Brain microvascular endothelial cell (primary cell): ENCODE measurements around the gene SOX14.

Source experiments
- DNase-seq: peaks from one replicate; pipeline ENCODE4 v3.0.0-alpha.2; 2020
- H3K27ac ChIP-seq: fragments of 250-450 bp; sonication (Bioruptor Pico); 2 replicates; pipeline ENCODE4 v1.5.1; 2020; ENCODE audit warnings: mild to moderate bottlenecking, moderate library complexity
- H3K27me3 ChIP-seq: fragments of 250-450 bp; sonication (Bioruptor Pico); replicated peaks from 2 replicates; pipeline ENCODE4 v1.5.1; 2020; ENCODE audit warnings: mild to moderate bottlenecking
- H3K36me3 ChIP-seq: fragments of 250-450 bp; sonication (Bioruptor Pico); replicated peaks from 2 replicates; pipeline ENCODE4 v1.5.1; 2020; ENCODE audit warnings: mild to moderate bottlenecking
- H3K4me3 ChIP-seq: 2 replicates; pipeline ENCODE4 v1.5.1; 2011; ENCODE audit warnings: low read depth, mild to moderate bottlenecking, control low read depth, low read length, moderate library complexity
- in situ Hi-C: cut with HindIII; loops from 2 replicates; pipeline ENCODE4 v1.10.0; 2017; ENCODE audit warnings: low sequenced_read_pairs, low pct_ligation_motif_present
- TF ChIP-seq, protein P1 (sequence below): IDR thresholded peaks from 2 replicates; pipeline ENCODE4 v1.5.1; 2011; ENCODE audit warnings: low read depth, mild to moderate bottlenecking, moderate library complexity, low read length, control low read depth, inconsistent platforms; ENCODE audit errors: missing control alignments

Gene SOX14

DNA sequence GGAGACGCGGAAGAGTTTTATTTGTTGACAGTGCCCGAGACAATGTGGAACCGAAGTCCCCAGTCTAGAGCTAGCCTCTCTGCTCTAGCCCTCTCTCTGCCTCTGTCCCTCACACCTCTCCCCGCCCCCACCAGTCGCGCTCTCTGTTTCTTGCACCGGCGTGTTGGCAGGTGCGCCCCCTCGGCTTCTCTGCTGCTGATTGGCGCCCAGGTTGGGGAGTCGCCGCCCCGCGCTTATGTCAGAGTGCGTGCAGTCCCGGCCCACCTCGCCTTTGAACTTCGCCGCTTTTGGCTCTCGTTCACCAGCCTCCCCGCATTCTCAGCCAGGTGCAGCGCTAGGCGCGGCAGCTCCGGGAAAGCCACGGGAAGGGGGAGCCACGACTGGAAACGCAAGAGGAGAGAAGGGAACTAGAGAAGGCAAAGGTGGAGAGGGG, at the start of gene SOX14:
TSS of gene SOX14 (plus strand) at position 315 of the 433 bp plus-strand sequence. CDS start 470 bp downstream, outside the sequence.
- in situ Hi-C loops, result no loop called here
- TF ChIP-seq, protein P1, sequence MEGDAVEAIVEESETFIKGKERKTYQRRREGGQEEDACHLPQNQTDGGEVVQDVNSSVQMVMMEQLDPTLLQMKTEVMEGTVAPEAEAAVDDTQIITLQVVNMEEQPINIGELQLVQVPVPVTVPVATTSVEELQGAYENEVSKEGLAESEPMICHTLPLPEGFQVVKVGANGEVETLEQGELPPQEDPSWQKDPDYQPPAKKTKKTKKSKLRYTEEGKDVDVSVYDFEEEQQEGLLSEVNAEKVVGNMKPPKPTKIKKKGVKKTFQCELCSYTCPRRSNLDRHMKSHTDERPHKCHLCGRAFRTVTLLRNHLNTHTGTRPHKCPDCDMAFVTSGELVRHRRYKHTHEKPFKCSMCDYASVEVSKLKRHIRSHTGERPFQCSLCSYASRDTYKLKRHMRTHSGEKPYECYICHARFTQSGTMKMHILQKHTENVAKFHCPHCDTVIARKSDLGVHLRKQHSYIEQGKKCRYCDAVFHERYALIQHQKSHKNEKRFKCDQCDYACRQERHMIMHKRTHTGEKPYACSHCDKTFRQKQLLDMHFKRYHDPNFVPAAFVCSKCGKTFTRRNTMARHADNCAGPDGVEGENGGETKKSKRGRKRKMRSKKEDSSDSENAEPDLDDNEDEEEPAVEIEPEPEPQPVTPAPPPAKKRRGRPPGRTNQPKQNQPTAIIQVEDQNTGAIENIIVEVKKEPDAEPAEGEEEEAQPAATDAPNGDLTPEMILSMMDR, result no peak
- Histone ChIP-seq H3K27me3 (peaks cover 87% of the 10 kb centered on the region), H3K27ac (no peak within 1 kb of the TSS), H3K4me3 (no peak within 1 kb of the TSS), H3K36me3 (no peaks in the 10 kb centered on the region)
- no peak for DNase-seq

DNA sequence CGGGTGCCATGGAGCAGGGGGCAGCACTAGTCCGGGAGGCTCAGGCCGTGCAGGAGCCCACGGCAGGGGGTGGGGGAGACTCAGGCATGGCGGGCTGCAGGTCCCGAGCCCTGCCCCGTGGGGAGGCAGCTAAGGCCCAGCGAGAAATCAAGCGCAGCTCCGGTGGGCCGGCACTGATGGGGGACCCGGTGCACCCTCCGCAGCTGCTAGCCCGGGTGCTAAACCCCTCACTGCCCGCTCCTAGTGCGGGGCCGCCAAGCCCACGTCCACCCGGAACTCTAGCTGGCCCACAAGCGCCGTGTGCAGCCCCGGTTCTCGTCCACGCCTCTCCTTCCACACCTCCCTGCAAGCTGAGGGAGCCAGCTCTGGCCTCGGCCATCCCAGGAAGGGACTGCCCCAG, 49.6 kb upstream of the SOX14 start:
- H3K27me3 ChIP-seq, result no peaks in the 10 kb centered on the region
- no peak overlapping the region for H3K27ac ChIP-seq
- DNase-seq, result no peak
- in situ Hi-C loops, result no loop called here
- H3K4me3 ChIP-seq, result no peak overlapping the region
- TF ChIP-seq, protein P1, result no peak
- no peaks in the 10 kb centered on the region for H3K36me3 ChIP-seq

DNA sequence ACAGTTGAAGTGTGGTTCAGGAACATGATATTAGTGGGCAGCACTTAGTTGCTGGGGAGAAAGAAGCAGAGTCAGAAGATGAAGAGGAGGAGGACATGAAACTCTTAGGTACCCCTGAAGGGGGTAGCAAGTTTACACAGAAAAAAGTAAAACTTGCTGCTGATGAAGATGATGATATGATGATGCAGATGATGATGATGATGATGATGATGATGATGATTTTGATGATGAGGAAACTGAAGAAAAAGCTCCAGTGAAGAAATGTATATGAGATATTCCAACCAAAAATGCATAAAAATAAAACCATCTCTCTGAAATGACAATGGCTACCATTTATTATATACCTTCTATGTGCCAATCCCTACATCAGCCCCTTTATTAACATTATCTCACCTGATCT, 39.9 kb upstream of the SOX14 start:
- TF ChIP-seq, protein P1, result no peak
- Histone ChIP-seq H3K27ac (no peak overlapping the region), H3K27me3 (no peaks in the 10 kb centered on the region), H3K4me3 (no peak overlapping the region), H3K36me3 (no peaks in the 10 kb centered on the region)
- DNase-seq, result no peak
- in situ Hi-C loops, result no loop called here

DNA sequence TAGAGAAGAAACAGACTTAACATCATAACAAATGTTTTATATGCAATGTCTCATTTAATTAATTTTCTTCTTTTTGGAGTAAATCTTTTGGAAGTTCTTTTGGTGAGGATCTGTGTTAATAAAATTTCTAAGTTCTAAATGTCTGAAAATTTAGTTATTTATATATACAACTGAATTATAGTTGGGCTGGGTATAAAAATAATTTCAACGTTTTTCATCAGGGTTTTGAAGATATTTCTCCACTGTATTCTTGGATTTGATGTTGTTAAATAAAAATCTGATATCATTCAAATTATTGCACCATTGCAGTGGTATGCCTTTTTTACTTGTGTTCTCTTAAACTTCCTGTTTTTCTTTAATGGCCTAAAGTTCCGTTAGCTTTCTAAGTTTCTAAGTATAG, 26.9 kb upstream of the SOX14 start:
- no peak overlapping the region for H3K27ac ChIP-seq
- no peaks in the 10 kb centered on the region for H3K36me3 ChIP-seq
- TF ChIP-seq, protein P1, result no peak
- no peak for DNase-seq
- no peak overlapping the region for H3K4me3 ChIP-seq
- H3K27me3 ChIP-seq, result no peaks in the 10 kb centered on the region
- in situ Hi-C loops, result no loop called here

DNA sequence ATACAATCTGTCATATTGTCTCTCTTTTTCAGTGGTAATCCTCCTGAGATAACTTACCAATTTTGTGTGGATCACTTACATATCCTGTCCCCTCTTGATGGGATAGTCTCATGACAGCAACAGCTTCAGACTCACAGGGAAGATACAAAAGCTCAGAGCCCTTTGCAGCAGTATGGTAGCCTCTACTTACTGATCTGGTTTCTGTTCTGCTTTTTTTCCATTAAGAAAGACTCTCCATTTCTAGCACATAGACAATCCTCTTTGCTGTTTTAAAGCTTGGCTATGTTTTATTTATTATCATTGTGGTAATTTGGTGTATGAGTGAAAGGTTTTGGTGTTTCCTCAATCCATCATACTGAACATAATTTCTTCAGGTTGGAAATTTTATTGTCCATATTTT, 25.4 kb upstream of the SOX14 start:
- no peaks in the 10 kb centered on the region for H3K36me3 ChIP-seq
- in situ Hi-C loops, result no loop called here
- no peak for DNase-seq
- no peak overlapping the region for H3K4me3 ChIP-seq
- no peak overlapping the region for H3K27ac ChIP-seq
- H3K27me3 ChIP-seq, result no peaks in the 10 kb centered on the region
- TF ChIP-seq, protein P1, result no peak

DNA sequence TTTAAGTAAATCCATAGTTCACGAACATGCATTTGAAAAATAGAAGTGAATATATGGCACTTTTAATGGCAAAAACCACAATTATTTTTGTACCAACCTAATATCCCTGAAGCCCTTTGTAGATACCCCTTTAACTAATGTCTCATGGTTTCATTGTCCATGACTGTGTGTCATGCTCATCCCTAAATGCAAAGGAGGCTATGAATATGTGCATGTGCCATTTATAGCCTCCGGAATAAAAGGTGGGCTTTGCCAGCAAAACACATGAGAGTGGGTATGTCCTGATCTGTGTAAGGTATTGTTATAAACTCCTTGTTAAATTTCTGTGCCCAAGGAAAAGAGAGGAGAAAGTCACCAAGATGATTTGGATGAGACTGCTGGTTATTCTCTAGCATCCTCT, 20.5 kb upstream of the SOX14 start:
- no peak overlapping the region for H3K4me3 ChIP-seq
- no peaks in the 10 kb centered on the region for H3K27me3 ChIP-seq
- TF ChIP-seq, protein P1, result no peak
- in situ Hi-C loops, result no loop called here
- no peak overlapping the region for H3K27ac ChIP-seq
- no peaks in the 10 kb centered on the region for H3K36me3 ChIP-seq
- no peak for DNase-seq
